Kidney tubule cell (primary cell): Measurements from ENCODE around the gene GRIK4.

ENCODE experiments used
- DNase-seq: peaks from one replicate; pipeline ENCODE4 v3.0.0-alpha.2; 2018; ENCODE audit warnings: low spot score

The GRIK4 gene

DNA sequence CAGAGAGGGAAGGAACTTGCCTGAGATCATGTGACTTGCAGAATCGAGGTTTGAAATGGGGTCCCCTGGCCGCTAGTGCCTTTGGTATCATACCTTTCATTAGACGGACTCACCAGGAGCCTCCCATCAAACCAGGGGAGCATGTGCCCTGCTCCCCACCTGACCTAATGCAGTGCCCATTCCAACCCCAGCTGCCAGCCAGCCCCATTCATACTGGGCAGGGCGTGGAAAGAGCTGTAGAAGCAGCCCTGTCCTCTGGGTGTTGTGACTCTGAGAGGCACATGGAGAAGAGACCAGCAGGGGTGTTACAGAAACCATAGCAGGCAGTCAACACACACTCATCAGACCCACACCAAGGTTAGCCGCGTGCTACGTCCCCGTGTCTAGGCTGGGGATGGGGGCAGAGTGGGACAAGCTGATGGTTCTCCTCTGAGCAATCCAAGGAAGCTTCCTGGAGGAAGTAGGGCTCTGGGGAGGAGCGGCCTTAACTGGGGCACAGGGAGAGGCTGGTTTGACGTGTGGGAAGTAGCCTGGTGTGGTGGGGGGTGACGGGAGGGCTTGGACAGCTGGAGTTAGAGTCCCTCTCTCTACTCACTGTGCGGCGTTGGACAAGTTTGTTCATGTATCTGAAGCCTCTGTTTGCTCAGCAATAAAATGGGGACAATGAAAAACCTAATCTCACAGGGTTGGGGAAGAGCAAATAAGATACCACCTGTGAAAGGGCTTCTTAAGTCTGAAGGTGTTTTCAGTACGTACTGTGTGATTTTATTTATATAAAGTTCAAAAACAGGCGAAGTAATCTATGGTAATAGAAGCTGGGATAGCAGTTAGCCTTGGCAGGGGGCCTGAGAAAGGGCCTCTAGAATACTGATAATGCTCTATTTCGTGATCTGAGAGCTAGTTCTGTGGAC lies 14.0 kb downstream of the GRIK4 start:
- no peak for DNase-seq

DNA sequence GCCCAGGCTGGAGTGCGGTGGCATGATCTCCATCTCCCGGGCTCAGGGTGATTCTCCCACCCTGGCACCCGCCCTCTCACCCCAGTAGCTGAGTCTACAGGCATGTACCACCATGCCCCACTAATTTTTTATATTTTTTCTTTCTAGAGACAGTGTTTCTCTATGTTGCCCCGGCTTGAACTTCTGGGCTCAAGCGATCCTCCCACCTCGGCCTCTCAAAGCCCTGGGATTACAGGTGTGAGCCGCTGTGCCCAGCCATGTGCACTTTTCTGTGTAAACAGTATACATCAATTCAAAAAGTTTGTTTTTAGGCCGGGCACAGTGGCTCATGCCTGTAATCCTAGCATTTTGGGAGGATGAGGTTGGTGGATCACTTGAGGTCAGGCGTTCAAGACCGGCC lies 14.7 kb downstream of the GRIK4 start:
- no peak for DNase-seq

DNA sequence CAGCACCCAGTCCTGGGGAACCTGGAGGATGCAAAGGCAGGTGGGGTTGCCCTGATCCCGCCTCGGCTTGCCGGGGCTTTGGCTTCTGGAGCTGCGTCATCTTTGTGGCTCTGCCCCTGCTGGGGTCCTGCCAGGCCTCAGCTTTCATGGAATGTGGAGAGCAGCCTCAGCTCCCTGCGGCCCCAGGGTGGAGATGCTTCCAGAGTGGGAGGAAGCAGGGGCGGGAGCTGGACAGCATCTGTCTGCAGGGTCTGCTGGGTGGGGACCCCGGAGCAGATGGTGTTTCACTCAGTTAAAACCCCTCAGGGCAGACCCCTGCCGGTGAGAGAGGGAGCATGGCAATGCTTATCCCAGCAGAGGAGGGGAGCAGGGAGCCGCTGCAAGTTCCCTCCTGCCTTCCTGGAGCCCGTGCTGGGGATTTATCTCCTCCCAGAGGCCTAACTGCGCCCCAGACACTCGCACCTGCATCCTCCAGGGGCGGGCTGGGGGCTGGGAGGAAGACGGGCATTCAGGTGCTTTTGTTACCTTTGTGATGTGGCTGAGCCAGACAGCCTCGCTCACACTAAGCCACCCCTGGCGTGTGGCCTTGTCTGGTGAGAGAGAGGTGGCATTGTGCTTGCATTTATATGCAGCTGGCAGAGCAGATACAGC lies 15.7 kb downstream of the GRIK4 start:
- no peak for DNase-seq

DNA sequence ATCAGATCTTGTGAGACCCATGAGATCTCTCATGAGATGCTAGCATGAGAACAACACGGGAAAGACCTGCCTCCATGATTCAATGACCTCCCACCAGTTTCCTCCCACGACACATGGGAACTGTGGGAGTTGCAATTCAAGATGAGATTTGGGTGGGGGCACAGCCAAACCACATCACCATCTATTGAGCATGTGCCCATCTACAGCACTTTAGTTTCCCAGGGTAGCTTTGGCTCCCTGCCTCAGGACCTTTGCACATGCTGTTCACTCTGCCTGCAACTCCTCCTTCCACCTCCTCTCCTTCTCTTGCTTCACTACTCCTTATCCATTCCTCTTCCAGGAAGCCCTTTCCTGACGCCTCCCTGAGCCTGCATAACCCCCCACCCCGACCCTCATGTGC lies 17.2 kb downstream of the GRIK4 start:
- no peak for DNase-seq

DNA sequence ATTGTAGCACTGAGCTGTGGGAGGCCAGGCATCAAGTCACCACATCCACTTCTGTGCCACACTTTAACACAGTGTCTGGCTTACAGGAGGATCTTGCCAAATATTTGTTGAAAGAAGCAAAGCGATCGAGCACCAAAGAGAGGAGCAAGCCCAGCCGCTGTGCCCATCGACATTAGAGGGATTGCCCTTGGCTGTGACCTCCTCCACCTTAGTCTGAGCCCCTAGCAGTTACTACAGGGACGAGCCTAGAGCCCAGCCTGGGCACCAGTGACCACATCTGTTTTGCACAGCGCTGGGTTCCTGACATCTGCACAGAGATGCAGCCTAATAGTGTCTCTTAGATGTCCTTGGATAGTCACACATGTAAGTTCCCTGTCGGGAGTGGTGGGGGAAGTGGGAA lies 17.7 kb downstream of the GRIK4 start:
- no peak for DNase-seq

DNA sequence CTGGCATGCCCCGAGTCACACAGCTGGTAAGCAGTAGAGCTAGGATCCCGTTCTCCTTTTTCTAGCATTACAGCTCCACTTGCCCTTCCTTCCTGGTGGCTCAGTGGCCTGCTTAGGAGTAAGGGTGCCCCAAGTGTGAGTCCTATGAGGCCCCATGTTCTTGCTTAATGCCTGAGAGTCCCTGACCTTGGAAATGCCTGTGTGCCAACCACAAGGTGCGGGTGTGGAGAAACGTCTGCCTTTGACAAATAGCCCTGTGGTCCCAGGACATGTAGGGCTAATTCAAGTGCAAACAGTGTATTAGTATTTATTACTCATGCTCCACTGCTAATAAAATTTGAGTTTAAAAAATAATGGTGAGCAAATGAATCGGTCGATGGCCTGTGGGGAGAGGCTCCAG lies 18.4 kb downstream of the GRIK4 start:
- no peak for DNase-seq

DNA sequence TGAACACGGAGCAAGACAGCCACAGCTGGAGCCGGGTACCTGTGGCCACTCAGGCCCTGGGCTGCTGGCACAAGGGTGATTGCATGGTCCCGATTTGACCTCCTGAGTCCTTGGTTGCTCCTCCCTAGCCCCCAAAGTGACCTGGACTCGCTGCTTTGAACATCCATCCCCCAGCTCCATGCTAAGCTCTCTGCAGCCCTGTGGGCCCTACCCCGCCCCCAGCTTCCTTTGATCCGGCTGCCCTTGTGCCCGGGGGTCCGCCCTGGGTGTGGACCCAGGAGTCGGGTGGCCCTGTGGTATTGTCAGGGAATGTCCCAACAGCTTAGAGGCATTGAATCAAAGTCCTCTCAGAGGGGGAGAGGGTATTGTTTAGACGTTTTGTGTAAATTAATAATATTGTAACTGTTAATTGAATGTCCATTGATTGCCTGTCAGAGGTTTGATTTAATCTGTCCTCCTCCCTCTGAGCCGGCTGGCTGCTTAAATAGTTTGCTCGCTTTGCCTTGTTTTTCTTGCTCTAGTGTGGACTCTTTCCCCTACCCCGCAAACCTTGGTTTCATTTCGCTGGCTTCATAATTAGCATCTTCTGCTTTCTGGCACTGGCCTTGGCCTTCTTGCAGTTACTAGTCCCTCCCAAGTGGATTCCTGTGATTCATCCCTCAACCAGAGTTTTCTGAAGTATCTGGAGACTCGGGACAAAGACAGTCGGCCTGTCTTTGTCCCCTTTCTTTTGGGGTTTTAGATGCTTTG lies 20.7 kb downstream of the GRIK4 start:
- DNase-seq, result peak; percentile 46

DNA sequence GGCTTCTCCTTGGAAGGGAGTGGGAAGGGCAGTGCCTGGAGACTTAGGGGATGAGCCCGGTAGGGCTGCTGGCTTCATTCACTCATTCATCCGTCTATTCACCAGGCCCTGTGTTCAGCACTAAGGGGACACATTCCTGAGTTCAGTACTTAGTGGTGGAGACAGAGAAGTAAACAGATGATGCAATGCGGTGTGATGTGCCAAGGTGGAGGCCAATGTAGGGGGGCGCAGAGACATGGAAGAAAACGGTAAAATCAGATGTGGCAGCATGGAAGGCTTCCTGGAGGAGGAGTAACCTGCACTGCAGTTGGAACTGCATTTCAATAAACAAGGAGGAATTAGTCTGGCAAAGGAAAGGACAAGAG lies 21.3 kb downstream of the GRIK4 start:
- peak; percentile 37 for DNase-seq

DNA sequence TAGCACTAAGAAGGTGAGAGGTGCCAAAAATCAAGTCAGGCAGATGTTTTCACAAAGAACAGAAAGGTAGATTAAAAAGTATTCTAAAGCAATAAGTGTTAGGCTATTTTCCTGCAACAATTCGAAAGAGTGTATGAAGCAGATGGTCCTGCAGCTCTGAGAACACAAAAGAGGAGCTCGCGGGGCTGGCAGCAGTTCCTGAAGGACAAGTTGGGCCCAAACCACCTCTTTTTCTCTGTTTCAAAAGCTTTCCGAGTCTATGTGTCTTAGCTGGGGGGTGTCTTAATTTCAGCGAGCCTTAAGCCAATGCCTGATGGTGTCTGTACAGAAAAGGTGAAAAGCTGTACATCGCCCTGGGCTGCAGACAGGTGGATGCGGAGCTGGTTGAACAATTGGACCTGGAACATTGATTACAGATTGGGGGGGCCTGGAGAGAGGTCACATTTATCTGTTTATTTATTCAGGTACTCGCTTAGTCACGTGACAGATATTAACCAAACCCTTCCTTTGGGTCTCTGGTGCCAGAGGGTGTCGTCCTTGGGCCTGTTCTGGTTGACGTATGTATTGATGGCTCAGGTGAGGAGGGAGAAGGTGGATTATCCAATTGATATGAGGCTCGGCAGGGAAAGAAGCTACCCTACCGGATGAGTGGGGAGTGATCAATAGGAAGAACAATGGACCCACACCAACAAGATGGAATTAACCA lies 24.7 kb downstream of the GRIK4 start:
- no peak for DNase-seq

DNA sequence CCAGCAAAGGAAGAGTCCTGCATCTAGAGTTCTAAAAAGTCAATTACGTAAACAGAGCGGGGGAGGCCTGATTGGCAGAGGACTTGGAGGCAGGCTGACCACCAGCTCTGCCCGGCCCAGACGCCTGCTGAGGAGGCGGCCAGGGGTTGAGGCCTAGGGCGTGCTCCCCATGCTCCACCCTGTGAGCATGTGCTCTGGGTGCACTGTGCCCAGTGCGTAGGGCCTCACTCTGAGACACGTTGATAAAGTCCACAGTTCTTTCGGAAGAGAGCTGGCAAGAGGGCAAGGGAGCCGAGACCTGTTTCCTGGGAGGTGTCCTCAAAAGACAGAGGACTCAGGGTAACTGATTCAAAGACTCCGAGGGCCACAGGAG lies 25.2 kb downstream of the GRIK4 start:
- no peak for DNase-seq

DNA sequence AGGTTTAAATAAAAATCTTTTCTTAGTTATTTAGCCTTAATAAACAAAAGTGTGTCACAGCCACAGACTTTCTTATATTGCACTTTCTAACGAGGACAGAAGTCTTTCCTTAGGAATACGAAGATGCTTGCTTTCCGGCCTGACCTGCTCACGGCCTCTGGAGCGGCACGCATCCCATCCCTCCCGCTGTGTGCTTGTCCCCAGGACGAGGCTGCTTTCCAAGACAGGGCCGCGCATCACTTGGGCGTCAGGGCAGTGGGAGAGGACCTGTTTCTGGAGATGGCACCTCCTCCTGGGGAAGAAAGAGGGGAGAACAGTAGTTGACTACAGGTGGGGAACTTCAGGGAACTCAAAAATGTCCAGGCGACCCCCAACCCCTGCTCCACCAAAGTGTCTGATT lies 26.4 kb downstream of the GRIK4 start:
- no peak for DNase-seq

DNA sequence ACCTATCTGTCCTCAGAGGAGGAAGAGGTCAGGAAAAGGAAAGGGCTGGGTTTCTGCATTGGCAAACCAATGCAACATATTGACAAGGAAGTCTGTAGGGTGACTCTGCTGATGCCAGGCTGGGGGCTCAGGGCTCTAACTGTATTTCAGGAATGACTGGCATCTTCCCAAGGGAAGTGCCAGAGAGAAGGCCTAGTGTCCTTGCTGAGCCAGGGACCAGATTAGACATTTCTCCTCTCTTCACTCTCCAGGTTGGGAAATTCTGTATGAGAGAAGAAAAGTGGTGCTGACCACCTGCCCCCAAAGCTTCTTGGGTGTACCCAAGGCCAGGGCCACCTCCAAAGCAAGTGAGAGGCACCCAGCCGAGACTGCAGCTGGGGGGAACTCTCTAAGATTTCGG lies 27.2 kb downstream of the GRIK4 start:
- no peak for DNase-seq

DNA sequence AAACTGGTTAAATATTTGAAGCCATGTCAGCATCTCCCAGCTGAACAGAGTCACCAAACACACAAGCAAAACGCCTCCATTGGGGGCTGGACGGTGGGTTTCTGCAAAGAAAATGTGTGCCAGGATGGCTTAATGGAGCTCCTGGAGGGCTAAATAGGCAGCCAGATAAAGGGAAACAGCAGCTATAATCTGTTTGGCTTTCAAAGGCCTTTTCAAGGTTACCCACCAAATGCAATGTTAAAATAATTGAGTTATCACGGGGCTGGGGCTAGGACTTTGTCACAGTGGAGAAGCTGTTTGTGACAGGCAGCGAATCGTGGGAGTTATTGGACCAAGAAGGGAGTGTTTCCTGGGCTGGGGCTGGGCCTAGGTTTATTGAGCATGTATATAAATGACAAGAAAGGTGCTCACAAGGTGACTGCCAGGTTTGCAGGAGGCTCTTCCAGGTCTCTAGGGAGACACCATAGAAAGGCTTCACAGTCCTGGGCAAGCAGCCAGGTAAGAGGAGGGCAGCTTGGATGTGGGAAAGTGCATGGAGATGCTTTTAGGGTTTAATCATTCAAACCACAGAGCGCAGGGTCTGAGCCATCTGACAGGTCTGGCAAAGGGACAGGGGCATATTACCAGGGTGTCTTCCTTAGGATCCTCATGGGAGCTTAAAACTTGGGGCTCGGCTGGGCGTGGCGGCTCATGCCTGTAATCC lies 28.3 kb downstream of the GRIK4 start:
- DNase-seq, result peak; percentile 80

DNA sequence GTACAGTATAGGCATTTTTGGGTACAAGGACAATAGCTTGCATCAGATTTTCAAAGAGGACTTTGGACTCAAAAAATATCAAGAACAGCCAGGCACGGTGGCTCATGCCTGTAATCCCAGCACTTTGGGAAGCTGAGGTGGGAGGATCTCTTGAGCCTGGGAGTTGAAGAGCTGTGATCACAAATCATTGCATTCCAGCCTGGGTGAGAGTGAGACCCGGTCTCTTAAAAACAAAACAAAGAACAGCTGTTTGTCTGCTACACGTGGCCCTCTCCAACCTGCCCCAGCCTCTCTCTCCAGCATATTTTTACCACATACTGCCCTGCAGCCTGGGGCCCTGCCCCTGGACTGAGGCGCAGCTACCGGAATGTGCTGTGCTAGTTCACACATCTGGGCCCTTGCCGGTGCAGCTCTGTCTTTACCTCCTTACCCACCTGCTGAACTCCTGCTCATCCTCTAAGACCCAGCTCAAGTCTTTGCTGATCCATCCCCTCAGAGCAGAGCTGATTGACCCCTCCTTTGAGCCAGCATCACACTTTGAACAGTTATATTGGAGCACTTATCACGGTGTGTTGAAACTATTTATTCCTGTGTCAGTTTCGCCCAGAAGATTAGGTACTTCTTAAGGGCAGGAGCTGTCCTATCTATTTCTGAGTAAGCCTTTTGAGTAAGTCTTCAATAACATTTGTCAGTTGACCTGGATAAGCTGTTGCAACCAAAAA lies 29.4 kb downstream of the GRIK4 start:
- DNase-seq, result no peak

DNA sequence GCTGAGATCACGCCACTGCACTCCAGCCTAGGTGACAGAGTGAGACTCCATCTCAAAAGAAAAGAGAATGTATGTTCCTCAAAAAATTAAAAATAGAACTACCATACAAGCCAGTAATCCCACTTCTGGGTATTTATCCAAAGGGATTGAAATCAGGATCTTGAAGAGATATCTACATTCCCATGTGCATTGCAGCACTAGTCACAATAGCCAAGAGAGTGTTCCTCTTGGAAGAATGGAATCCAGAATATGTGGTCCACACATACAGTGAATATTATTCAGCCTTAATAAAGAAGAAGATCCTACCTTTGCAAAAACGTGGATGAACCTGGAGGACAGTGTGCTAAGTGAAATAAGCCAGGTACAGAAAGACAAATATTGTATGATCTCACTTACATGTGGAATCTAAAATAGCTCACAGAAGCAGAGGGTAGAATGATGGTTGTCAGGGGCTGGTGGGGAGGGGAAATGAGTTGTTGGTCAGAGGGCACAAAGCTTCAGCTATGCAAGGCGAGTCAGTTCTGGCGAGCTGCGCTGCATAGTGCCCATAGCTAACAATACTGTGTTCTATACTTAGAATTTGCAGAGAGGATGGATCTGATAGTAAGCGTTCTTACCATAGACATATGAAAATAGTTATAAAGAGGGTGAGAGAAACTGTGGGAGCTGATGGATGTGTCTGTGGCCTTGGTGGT lies 32.1 kb downstream of the GRIK4 start:
- no peak for DNase-seq

DNA sequence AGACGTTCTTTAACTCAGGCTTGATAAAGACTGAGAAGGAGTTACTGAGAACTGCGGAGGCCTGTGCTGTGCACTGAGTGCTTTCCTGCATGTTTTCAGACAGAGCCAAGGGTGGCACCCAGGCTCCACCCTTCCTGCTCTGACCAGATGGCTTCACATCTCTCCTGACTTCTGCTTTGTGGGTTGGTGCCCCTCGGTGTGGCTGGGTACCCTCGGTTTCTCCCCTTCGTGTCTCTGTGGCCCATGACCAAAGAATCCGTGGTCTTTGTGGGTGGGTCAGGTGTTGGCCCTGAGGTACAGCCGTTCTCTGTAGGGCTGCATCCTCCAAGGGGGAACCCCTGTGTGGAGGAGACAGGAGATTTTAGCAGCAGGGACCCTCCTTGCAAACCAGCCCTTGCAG lies 34.3 kb downstream of the GRIK4 start:
- DNase-seq, result no peak

DNA sequence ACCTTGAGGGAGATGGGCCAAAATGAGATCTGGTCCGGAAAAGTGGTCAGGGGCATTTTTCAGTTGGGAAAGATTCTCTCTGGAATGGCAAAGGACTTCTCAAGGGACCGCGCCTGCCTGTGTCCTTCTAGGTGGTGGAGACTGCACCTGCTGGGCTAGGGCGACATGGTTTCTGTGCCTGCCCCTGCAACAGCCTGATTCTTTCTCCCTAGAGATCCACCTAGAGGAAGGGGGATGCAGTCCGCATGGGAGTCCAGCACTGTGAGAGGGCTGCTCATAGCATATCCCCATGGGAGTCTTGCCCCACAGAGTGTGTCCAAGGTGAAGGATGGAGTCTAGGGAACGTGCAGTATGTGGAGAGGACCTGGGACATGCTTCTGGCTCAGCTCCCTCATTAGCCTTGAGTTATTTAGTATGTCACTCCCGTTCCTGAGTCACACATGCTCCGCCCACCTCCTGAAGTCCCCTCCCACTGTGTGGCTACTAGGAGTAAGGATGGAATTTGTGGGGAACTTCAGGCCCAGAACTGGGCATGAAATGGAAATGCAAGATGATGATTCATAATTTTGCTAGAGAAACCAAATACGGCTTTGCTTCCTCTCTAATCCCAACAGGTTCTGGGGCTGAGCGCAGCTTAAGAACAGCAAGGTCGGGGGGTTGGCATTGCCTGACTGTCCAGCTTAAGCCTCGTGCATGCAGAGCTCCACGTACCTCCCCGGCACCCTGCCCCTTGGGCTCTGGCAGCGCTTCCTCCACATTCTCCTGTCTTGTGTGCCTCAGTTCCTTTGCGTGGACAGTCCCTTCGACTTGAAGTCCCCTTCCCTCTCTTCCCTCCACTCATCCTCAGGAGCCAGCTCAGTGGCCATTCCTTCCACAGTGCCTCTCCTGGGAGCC lies 35.0 kb downstream of the GRIK4 start:
- peak; percentile 95 for DNase-seq

DNA sequence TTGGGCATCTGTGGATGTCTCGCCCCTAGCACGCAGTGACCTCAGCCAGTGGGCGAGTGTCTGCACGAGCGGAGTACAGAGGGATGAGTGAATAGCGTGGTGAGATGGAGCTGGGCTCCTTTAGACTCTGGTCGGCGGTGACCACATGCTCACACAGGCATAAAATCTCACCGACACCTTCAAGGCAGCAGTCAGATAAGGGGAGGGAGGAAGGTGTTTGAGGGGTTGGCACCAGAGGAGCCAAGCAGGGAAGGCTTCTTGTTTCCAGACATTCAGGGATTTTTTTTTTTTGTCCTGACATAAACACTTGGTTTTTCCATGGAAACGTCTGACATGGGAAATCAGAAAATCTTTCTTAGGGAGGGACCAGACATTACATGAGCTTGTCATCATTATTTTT lies 35.8 kb downstream of the GRIK4 start:
- DNase-seq, result peak; percentile 61
